PC-3 (cell line): Measurements from ENCODE around the gene RFTN1.

ENCODE experiments used
- CTCF ChIP-seq: fragments of 300-600 bp; sonication (generic); conservative IDR thresholded peaks from 2 replicates; pipeline ENCODE4 v1.5.1; 2017; ENCODE audit warnings: antibody characterized with exemption, low read depth, mild to moderate bottlenecking, low read length
- EZH2phosphoT487 ChIP-seq: fragments of 300-600 bp; sonication (generic); IDR thresholded peaks from 2 replicates; pipeline ENCODE4 v1.6.1; 2018; ENCODE audit warnings: mild to moderate bottlenecking, antibody characterized with exemption, low read length, borderline replicate concordance

- TF ChIP-seq CTCF (no peak), EZH2phosphoT487 (no peak)
Measured at GRCh38 chr3:16363636-16364035, 149.9 kb downstream of the RFTN1 start.
